ENCODE measurements around the gene FAM3D.

The FAM3D gene

DNA sequence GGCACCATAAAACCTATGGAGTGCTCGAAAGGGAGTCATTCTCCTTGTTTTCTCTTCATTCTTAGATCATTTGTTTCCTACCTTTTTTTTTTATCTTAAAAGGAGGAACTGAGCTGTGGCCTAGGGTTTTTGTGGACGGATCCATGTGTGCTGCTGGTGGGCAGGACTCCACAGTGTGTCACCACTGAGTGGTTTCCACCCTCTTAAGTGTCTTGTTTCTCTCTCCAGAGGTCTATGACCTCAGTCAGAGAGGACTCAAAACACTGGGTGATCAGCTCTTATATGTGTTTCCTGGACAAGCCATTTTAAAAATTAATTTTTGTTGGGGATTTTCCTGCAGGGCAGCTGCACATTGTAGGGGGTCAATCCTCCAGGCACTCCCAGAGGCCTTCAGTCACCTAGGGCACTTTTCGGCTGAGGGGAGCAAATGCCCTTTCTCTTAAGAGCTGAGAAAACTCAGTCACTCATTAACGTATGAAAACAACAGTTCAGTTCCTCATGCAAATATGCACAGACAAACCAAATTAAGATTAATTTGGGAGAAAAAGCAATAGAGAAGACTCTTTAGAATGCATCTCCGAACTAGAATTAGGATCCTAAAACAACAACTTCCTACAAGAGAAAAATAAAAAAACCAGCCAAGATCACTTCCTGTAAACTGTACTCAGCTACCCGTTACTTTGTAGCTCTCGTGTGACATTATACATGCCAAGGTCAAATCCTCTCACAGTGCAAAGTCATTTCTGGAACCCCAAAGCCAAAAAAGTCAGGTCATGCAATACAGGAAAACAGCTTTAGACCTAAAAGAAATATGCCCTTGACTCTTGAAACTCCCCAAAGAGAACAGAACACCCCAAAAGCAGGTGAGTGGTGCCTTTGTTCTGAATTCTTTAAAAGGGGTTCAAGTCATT is 27.6 kb upstream of the FAM3D start:
- Histone ChIP-seq H3K9me3 (ENCODE audit: insufficient read depth, low read length) (peaks cover 14% of the 10 kb centered on the region), H3K79me2 (ENCODE audit: low read length) (no peaks in the 10 kb centered on the region), H3K27ac (ENCODE audit: low read length) (no peak overlapping the region), H3K4me1 (ENCODE audit: low read length) (no peaks in the 10 kb centered on the region), H3K4me3 (ENCODE audit: low read length) (no peak overlapping the region), H3K4me2 (ENCODE audit: low read length) (no peak overlapping the region), H3K9ac (ENCODE audit: low read length) (no peak overlapping the region), H4K20me1 (ENCODE audit: insufficient read depth, low read length) (no peaks in the 10 kb centered on the region), H3K27me3 (ENCODE audit: low read depth, low read length) (no peaks in the 10 kb centered on the region), H3K36me3 (replicated peaks; ENCODE audit: low read depth, low read length) (no peaks in the 10 kb centered on the region), H2AFZ (ENCODE audit: low read depth, low read length) (no peak overlapping the region)
- no peak for TF ChIP-seq EZH2phosphoT487 (IDR thresholded peaks at IDR 0.05; ENCODE audit: low read depth)
- TF ChIP-seq, protein P1, sequence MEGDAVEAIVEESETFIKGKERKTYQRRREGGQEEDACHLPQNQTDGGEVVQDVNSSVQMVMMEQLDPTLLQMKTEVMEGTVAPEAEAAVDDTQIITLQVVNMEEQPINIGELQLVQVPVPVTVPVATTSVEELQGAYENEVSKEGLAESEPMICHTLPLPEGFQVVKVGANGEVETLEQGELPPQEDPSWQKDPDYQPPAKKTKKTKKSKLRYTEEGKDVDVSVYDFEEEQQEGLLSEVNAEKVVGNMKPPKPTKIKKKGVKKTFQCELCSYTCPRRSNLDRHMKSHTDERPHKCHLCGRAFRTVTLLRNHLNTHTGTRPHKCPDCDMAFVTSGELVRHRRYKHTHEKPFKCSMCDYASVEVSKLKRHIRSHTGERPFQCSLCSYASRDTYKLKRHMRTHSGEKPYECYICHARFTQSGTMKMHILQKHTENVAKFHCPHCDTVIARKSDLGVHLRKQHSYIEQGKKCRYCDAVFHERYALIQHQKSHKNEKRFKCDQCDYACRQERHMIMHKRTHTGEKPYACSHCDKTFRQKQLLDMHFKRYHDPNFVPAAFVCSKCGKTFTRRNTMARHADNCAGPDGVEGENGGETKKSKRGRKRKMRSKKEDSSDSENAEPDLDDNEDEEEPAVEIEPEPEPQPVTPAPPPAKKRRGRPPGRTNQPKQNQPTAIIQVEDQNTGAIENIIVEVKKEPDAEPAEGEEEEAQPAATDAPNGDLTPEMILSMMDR (IDR thresholded peaks at IDR 0.05; ENCODE audit: low read depth, low read length): no peak

DNA sequence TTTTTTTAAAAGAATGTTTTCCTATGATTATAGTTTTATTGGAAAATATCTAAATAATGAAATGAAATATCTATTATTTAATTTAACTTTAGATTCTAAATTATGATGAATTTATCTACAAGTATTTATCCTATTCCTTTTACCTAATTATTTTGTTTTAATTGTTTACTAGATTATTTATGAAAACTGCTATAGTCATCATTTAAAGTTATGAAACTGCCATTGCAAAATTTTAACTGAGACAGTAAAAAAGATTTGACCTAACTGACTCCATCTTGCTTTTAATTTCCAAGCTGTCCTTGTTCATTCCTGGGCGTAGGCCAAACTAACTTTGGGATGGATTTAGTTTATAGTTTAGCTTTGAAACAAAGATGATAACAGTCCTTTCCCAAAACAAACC is 25.9 kb upstream of the FAM3D start:
- TF ChIP-seq, protein P1 (IDR thresholded peaks at IDR 0.05; ENCODE audit: low read depth, low read length): no peak
- TF ChIP-seq EZH2phosphoT487 (IDR thresholded peaks at IDR 0.05; ENCODE audit: low read depth): no peak
- peaks cover 14% of the 10 kb centered on the region for H3K9me3 ChIP-seq (ENCODE audit: insufficient read depth, low read length)

DNA sequence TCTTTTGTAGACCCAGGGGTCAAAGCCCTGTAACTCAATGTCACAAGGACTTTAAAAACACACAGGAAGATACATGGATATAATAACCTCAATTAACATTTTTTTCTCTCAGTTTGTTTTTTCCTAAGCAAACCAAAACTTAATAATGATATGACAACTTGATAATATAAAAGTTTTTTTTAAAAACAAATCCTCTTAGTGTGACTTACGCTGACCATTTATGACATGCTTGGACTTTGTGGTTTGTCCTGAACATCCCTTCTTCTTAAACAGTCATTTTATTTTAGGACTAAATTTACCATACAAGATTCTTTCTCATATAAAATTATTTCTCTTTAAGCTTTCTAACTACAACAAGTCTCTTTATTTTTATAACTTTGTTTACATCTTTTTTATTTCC is 25.4 kb upstream of the FAM3D start:
- Histone ChIP-seq H3K79me2 (ENCODE audit: low read length) (no peaks in the 10 kb centered on the region), H3K27ac (ENCODE audit: low read length) (no peak overlapping the region), H3K36me3 (replicated peaks; ENCODE audit: low read depth, low read length) (no peaks in the 10 kb centered on the region), H3K9ac (ENCODE audit: low read length) (no peak overlapping the region), H4K20me1 (ENCODE audit: insufficient read depth, low read length) (no peaks in the 10 kb centered on the region), H3K27me3 (ENCODE audit: low read depth, low read length) (no peaks in the 10 kb centered on the region), H3K4me1 (ENCODE audit: low read length) (no peaks in the 10 kb centered on the region), H3K4me2 (ENCODE audit: low read length) (no peak overlapping the region), H2AFZ (ENCODE audit: low read depth, low read length) (no peak overlapping the region), H3K9me3 (ENCODE audit: insufficient read depth, low read length) (peaks cover 14% of the 10 kb centered on the region), H3K4me3 (ENCODE audit: low read length) (no peak overlapping the region)
- TF ChIP-seq, protein P1 (IDR thresholded peaks at IDR 0.05; ENCODE audit: low read depth, low read length): no peak
- no peak for TF ChIP-seq EZH2phosphoT487 (IDR thresholded peaks at IDR 0.05; ENCODE audit: low read depth)

More for the DNA sequence above, 25.9 kb upstream of the FAM3D start:
- Histone ChIP-seq H2AFZ (ENCODE audit: low read depth, low read length) (no peak overlapping the region), H3K4me1 (ENCODE audit: low read length) (no peaks in the 10 kb centered on the region), H3K36me3 (replicated peaks; ENCODE audit: low read depth, low read length) (no peaks in the 10 kb centered on the region), H3K79me2 (ENCODE audit: low read length) (no peaks in the 10 kb centered on the region), H3K27ac (ENCODE audit: low read length) (no peak overlapping the region), H4K20me1 (ENCODE audit: insufficient read depth, low read length) (no peaks in the 10 kb centered on the region), H3K27me3 (ENCODE audit: low read depth, low read length) (no peaks in the 10 kb centered on the region), H3K9ac (ENCODE audit: low read length) (no peak overlapping the region), H3K4me3 (ENCODE audit: low read length) (no peak overlapping the region), H3K4me2 (ENCODE audit: low read length) (no peak overlapping the region)

DNA sequence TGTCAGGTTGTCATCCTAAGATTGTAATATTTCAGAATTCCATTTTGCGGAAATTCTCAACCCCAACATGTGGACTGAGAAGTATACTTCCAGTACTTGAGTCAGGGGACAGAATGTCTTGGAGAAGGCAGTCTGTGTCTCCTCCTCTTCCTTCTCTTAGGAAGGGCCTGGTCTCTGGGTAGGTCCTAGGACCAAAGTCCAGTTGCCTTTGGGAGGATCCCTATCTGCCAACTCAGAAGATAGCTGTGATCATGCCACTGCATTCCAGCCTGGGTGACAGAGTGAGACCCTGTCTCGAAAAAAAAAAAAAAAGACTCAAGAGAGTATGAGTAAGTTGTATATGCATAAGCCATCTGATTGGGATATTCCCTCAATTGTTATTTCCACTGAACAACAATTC is 23.9 kb upstream of the FAM3D start:
- no peak overlapping the region for H3K4me2 ChIP-seq (ENCODE audit: low read length)
- H3K27ac ChIP-seq (ENCODE audit: low read length): no peak overlapping the region
- H2AFZ ChIP-seq (ENCODE audit: low read depth, low read length): no peak overlapping the region
- TF ChIP-seq EZH2phosphoT487 (IDR thresholded peaks at IDR 0.05; ENCODE audit: low read depth): no peak
- TF ChIP-seq, protein P1 (IDR thresholded peaks at IDR 0.05; ENCODE audit: low read depth, low read length): no peak
- no peaks in the 10 kb centered on the region for H3K4me1 ChIP-seq (ENCODE audit: low read length)
- H3K79me2 ChIP-seq (ENCODE audit: low read length): no peaks in the 10 kb centered on the region
- H3K9me3 ChIP-seq (ENCODE audit: insufficient read depth, low read length): peaks cover 14% of the 10 kb centered on the region
- no peaks in the 10 kb centered on the region for H4K20me1 ChIP-seq (ENCODE audit: insufficient read depth, low read length)
- no peaks in the 10 kb centered on the region for H3K36me3 ChIP-seq (replicated peaks; ENCODE audit: low read depth, low read length)
- no peak overlapping the region for H3K9ac ChIP-seq (ENCODE audit: low read length)
- H3K27me3 ChIP-seq (ENCODE audit: low read depth, low read length): no peaks in the 10 kb centered on the region
- no peak overlapping the region for H3K4me3 ChIP-seq (ENCODE audit: low read length)

Measured in OCI-LY3 (cell line).